ENCODE results near the gene RNLS. TPM values are rescaled to one million over a fixed set of nuclear protein-coding genes. Genes with fewer than 3 reads are reported as not detected.

Gene RNLS
- total RNA-seq, 1 donor from 2014 or later = 13.3 TPM

DNA sequence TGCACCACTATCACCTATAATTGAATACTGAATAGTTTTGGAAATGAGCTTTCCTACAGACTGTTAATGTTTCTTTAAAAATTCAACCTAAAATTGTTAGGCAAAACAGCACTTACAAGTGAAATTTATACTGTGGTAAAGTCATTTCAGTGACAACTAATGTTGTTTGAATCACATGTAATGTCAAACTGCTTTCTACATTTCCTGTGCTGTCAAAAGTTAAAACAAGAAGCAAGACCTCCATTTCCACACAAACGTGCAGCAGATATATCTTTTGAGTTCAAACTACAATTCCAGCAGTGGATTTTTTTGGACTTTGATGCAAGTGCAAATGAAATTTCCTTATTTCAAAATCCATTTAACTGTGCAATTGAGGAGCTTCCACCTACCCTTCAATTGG is 199.8 kb downstream of the RNLS start:
- TF ChIP-seq, protein P1, sequence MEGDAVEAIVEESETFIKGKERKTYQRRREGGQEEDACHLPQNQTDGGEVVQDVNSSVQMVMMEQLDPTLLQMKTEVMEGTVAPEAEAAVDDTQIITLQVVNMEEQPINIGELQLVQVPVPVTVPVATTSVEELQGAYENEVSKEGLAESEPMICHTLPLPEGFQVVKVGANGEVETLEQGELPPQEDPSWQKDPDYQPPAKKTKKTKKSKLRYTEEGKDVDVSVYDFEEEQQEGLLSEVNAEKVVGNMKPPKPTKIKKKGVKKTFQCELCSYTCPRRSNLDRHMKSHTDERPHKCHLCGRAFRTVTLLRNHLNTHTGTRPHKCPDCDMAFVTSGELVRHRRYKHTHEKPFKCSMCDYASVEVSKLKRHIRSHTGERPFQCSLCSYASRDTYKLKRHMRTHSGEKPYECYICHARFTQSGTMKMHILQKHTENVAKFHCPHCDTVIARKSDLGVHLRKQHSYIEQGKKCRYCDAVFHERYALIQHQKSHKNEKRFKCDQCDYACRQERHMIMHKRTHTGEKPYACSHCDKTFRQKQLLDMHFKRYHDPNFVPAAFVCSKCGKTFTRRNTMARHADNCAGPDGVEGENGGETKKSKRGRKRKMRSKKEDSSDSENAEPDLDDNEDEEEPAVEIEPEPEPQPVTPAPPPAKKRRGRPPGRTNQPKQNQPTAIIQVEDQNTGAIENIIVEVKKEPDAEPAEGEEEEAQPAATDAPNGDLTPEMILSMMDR (IDR thresholded peaks at IDR 0.05) = no peak
- TF ChIP-seq POLR2AphosphoS5 (IDR thresholded peaks at IDR 0.05; ENCODE audit: insufficient read depth in 1 of 2, low read depth in 1 of 2) (no peak), POLR2A (IDR thresholded peaks at IDR 0.05) (no peak)
- no peak for DNase-seq (ENCODE audit: extremely low spot score in 2 of 2)

DNA sequence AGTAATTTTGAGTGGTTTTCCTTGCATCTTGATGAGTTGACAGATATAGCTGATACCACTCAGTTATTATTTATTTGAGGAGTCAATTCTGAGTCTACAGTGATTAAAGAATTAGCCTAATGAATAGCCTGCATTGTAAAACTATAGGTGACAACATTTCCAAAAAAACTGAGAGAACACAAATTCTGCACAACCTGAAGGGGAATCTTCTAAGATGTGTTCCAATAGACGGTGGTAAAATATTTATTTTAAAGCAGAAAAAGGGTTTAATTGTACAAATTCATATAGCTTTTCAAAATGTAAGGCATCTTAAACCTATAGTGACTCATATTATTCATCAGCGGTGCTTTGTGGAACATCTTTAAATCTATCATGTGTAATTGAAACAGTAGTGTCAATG is 200.4 kb downstream of the RNLS start:
- Histone ChIP-seq H3K4me1 (peaks cover 29% of the 10 kb centered on the region), H3K27ac (no peak overlapping the region), H3K9me3 (no peaks in the 10 kb centered on the region), H3K4me3 (no peak overlapping the region), H3K27me3 (no peaks in the 10 kb centered on the region), H3K36me3 (no peaks in the 10 kb centered on the region)
- intact Hi-C loops (cut with DNase I) = no loop called here
- no peak for TF ChIP-seq POLR2AphosphoS5 (IDR thresholded peaks at IDR 0.05; ENCODE audit: insufficient read depth in 1 of 2, low read depth in 1 of 2)
- no peak for TF ChIP-seq POLR2A (IDR thresholded peaks at IDR 0.05)
- TF ChIP-seq, protein P1 (IDR thresholded peaks at IDR 0.05) = no peak
- DNase-seq (ENCODE audit: extremely low spot score in 2 of 2) = no peak

More for the DNA sequence above, 199.8 kb downstream of the RNLS start:
- H3K9me3 ChIP-seq = no peaks in the 10 kb centered on the region
- H3K36me3 ChIP-seq = no peaks in the 10 kb centered on the region
- no peak overlapping the region for H3K27ac ChIP-seq
- H3K4me3 ChIP-seq = no peak overlapping the region
- intact Hi-C loops (cut with DNase I) = no loop called here
- peaks cover 35% of the 10 kb centered on the region for H3K4me1 ChIP-seq
- no peaks in the 10 kb centered on the region for H3K27me3 ChIP-seq

DNA sequence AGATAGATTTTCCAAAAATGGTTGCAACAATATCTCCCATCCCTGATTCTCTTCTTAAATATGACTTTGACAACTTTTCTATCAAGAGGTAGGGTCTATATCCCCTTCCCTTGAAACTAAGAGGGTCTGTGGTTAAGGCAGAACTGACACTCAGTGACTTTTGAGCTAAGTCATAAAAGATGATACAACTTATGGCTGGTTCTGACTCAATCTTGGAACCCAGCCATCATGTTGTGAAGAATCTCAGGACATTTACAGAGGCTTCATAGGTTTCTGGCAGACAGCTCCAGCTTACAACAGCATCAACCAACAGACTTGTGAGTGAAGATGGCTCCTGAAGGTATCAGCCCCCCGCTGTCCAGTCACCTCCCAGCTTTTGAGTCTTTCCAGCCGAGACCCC is 203.5 kb downstream of the RNLS start:
- Histone ChIP-seq H3K27ac (no peak overlapping the region), H3K27me3 (no peaks in the 10 kb centered on the region), H3K4me3 (no peak overlapping the region), H3K9me3 (no peaks in the 10 kb centered on the region), H3K36me3 (no peaks in the 10 kb centered on the region), H3K4me1 (no peaks in the 10 kb centered on the region)
- DNase-seq (ENCODE audit: extremely low spot score in 2 of 2) = no peak
- TF ChIP-seq, protein P1 (IDR thresholded peaks at IDR 0.05) = no peak
- TF ChIP-seq POLR2A (IDR thresholded peaks at IDR 0.05) (no peak), POLR2AphosphoS5 (IDR thresholded peaks at IDR 0.05; ENCODE audit: insufficient read depth in 1 of 2, low read depth in 1 of 2) (no peak)
- intact Hi-C loops (cut with DNase I) = no loop called here

DNA sequence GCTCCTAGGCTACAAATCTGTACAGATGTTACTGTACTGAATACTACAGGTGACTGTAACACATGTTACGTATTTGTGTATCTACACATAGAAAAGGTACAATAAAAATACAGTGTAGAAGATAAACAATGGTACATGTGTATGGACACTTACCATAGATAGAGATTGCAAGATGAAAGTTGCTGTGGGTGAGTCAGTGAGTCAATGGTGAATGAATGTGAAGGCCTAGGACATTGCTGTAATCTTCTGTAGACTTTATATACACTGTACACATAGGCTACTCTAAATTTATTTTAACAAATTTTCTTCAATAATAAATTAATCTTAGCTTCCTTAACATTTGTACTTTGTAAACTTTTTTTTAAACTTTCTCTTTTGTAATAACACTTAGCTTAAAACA is 205.6 kb downstream of the RNLS start:
- H3K4me3 ChIP-seq = no peak overlapping the region
- TF ChIP-seq, protein P1 (IDR thresholded peaks at IDR 0.05) = no peak
- TF ChIP-seq POLR2AphosphoS5 (IDR thresholded peaks at IDR 0.05; ENCODE audit: insufficient read depth in 1 of 2, low read depth in 1 of 2) (no peak), POLR2A (IDR thresholded peaks at IDR 0.05) (no peak)
- H3K27ac ChIP-seq = no peak overlapping the region
- intact Hi-C loops (cut with DNase I) = no loop called here
- no peaks in the 10 kb centered on the region for H3K4me1 ChIP-seq
- H3K36me3 ChIP-seq = no peaks in the 10 kb centered on the region
- DNase-seq (ENCODE audit: extremely low spot score in 2 of 2) = no peak
- no peaks in the 10 kb centered on the region for H3K27me3 ChIP-seq
- H3K9me3 ChIP-seq = no peaks in the 10 kb centered on the region

DNA sequence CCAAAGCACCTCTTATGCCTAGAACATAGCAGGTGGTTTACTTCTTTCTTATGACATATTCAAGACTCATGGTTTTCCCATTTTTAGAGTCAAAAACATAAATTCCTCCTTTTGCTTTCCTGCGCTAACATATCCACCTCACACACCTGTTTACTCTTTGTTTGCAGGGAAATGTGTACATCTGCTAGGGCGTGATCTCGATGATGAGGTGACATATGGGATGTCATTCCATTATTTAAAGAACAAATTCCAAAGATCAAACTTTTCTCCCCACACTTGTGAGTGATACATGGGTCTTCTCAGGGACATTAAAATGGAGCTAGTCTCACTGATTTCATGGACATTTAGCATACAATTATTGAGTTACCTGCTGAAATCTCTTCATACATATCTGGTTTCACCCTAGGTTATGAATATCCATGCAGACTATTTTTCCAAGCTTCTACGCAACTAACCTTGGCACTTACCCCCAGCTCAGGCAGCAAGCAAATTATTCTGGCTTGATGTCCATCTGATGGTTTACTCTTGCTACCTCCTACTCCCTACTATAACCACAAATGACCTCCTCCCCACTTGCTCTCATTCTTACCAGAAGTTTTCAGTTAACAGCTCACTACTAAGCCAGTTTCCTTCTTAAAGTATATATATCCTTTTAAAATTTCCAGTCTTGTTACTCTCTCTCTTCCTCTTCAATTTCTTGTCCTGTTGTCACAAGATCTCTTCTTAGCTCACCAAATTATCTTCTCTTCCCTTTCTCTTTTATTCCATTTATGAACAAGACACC is 208.5 kb downstream of the RNLS start:
- Histone ChIP-seq H3K36me3 (no peaks in the 10 kb centered on the region), H3K27me3 (no peaks in the 10 kb centered on the region), H3K27ac (no peak overlapping the region), H3K4me3 (no peak overlapping the region), H3K4me1 (peaks cover 10% of the 10 kb centered on the region), H3K9me3 (no peaks in the 10 kb centered on the region)
- intact Hi-C loops (cut with DNase I) = no loop called here
- no peak for DNase-seq (ENCODE audit: extremely low spot score in 2 of 2)
- TF ChIP-seq POLR2AphosphoS5 (IDR thresholded peaks at IDR 0.05; ENCODE audit: insufficient read depth in 1 of 2, low read depth in 1 of 2) (no peak), POLR2A (IDR thresholded peaks at IDR 0.05) (no peak)
- TF ChIP-seq, protein P1 (IDR thresholded peaks at IDR 0.05) = no peak

Measured in vagina (tissue), 2 donors.